ENCODE results near the gene KLHL29. TPM values are rescaled to one million over a fixed set of nuclear protein-coding genes. Genes with fewer than 3 reads are reported as not detected.

Gene KLHL29
- polyA plus RNA-seq (2013, experiment 1 of 2): 3.0 TPM
- polyA plus RNA-seq (2013, experiment 2 of 2): 3.0 TPM

GRCh38 chr2:23384551-23385343 is at the start of gene KLHL29:
KLHL29 (plus strand) TSS chr2:23385179; CDS start chr2:23562197, 177,018 bp downstream.
- Histone ChIP-seq H2BK120ac (ENCODE audit: low read depth, low read length) (no peak within 1 kb of the TSS), H3K9ac (ENCODE audit: low read depth, low read length, poor library complexity) (peak within 1 kb of the TSS; percentile 91), H3K27me3 (ENCODE audit: control insufficient read depth in 3 of 3, insufficient read depth in 3 of 3, low read depth in 1 of 3, low read length in 3 of 3) (peaks cover 3 to 44% (median 27%) of the 10 kb centered on the region in 3 experiments), H2BK5ac (ENCODE audit: low read length) (no peak within 1 kb of the TSS), H3K4me3 (ENCODE audit: low read length in 2 of 2) (peak within 1 kb of the TSS; percentile 60 to 82), H3K79me1 (ENCODE audit: low read depth, low read length) (no peaks in the 10 kb centered on the region), H3K18ac (ENCODE audit: low read length) (peak within 1 kb of the TSS; percentile 80), H3K36me3 (replicated peaks in 1 of 2; ENCODE audit: control insufficient read depth in 2 of 2, insufficient read depth in 2 of 2, low read length in 2 of 2) (no peaks in the 10 kb centered on the region), H4K91ac (ENCODE audit: low read depth, low read length, poor library complexity) (no peak within 1 kb of the TSS), H3K9me3 (replicated peaks in 1 of 2; ENCODE audit: control insufficient read depth in 2 of 2, insufficient read depth in 1 of 2, low read depth in 1 of 2, low read length in 2 of 2) (no peaks in the 10 kb centered on the region), H3K4ac (ENCODE audit: low read length) (no peak within 1 kb of the TSS), H3K27ac (replicated peaks; ENCODE audit: low read length) (no peak within 1 kb of the TSS), H2BK12ac (ENCODE audit: low read length) (no peak within 1 kb of the TSS), H2AFZ (ENCODE audit: low read length) (peak within 1 kb of the TSS; percentile 91), H2BK15ac (ENCODE audit: low read length) (peak within 1 kb of the TSS; percentile 55), H2AK5ac (ENCODE audit: low read depth, low read length) (peak within 1 kb of the TSS; percentile 26), H3K4me2 (ENCODE audit: insufficient read depth, low read length, poor library complexity, severe bottlenecking) (peak within 1 kb of the TSS; percentile 98), H3K4me1 (ENCODE audit: control insufficient read depth in 2 of 2, insufficient read depth in 1 of 2, low read depth in 1 of 2, low read length in 2 of 2) (peaks cover 2% of the 10 kb centered on the region in 2 donors), H3K23ac (ENCODE audit: low read depth, low read length, poor library complexity) (no peak within 1 kb of the TSS), H3K14ac (ENCODE audit: low read length) (peak within 1 kb of the TSS; percentile 25), H4K8ac (ENCODE audit: low read depth, low read length) (no peak within 1 kb of the TSS)
- no peak for DNase-seq (ENCODE audit: low spot score)
- no CpG with 5 or more reads among the region's 91 CpGs for WGBS, 2 donors (ENCODE audit: extremely low coverage in 2 of 2, insufficient read length in 2 of 2, insufficient replicate concordance in 1 of 2)

GRCh38 chr2:23335550-23335949 is 49.4 kb upstream of the KLHL29 start:
- no CpG with 5 or more reads among the region's 2 CpGs for WGBS, 2 donors (ENCODE audit: extremely low coverage in 2 of 2, insufficient read length in 2 of 2, insufficient replicate concordance in 1 of 2)
- H3K9me3 ChIP-seq (replicated peaks in 1 of 2; ENCODE audit: control insufficient read depth in 2 of 2, insufficient read depth in 1 of 2, low read depth in 1 of 2, low read length in 2 of 2): peaks cover 0 to 3% of the 10 kb centered on the region in 2 donors
- H3K36me3 ChIP-seq (replicated peaks in 1 of 2; ENCODE audit: control insufficient read depth in 2 of 2, insufficient read depth in 2 of 2, low read length in 2 of 2): no peaks in the 10 kb centered on the region
- H2BK15ac ChIP-seq (ENCODE audit: low read length): no peak overlapping the region
- no peak overlapping the region for H2BK12ac ChIP-seq (ENCODE audit: low read length)
- no peak overlapping the region for H2BK120ac ChIP-seq (ENCODE audit: low read depth, low read length)
- H2AK5ac ChIP-seq (ENCODE audit: low read depth, low read length): no peak overlapping the region
- H3K27ac ChIP-seq (replicated peaks; ENCODE audit: low read length): no peak overlapping the region
- no peak overlapping the region for H2BK5ac ChIP-seq (ENCODE audit: low read length)
- H4K8ac ChIP-seq (ENCODE audit: low read depth, low read length): no peak overlapping the region
- no peak overlapping the region for H3K9ac ChIP-seq (ENCODE audit: low read depth, low read length, poor library complexity)
- no peaks in the 10 kb centered on the region for H3K79me1 ChIP-seq (ENCODE audit: low read depth, low read length)
- no peak overlapping the region for H3K18ac ChIP-seq (ENCODE audit: low read length)
- H3K4me1 ChIP-seq (ENCODE audit: control insufficient read depth in 2 of 2, insufficient read depth in 1 of 2, low read depth in 1 of 2, low read length in 2 of 2): no peaks in the 10 kb centered on the region
- no peak overlapping the region for H2AFZ ChIP-seq (ENCODE audit: low read length)
- H3K27me3 ChIP-seq (ENCODE audit: control insufficient read depth in 3 of 3, insufficient read depth in 3 of 3, low read depth in 1 of 3, low read length in 3 of 3): peaks cover 0 to 37% (median 0%) of the 10 kb centered on the region in 3 experiments
- no peak overlapping the region for H4K91ac ChIP-seq (ENCODE audit: low read depth, low read length, poor library complexity)
- no peak overlapping the region for H3K4me2 ChIP-seq (ENCODE audit: insufficient read depth, low read length, poor library complexity, severe bottlenecking)
- no peak overlapping the region for H3K4me3 ChIP-seq (ENCODE audit: low read length in 2 of 2)
- no peak overlapping the region for H3K23ac ChIP-seq (ENCODE audit: low read depth, low read length, poor library complexity)
- no peak overlapping the region for H3K14ac ChIP-seq (ENCODE audit: low read length)
- no peak for DNase-seq (ENCODE audit: low spot score)
- no peak overlapping the region for H3K4ac ChIP-seq (ENCODE audit: low read length)

- no peaks in the 10 kb centered on the region for H3K79me1 ChIP-seq (ENCODE audit: low read depth, low read length)
- no peak overlapping the region for H2AFZ ChIP-seq (ENCODE audit: low read length)
- H4K8ac ChIP-seq (ENCODE audit: low read depth, low read length): no peak overlapping the region
- no peak overlapping the region for H3K18ac ChIP-seq (ENCODE audit: low read length)
- no peak overlapping the region for H2BK12ac ChIP-seq (ENCODE audit: low read length)
- H3K27me3 ChIP-seq (ENCODE audit: control insufficient read depth in 3 of 3, insufficient read depth in 3 of 3, low read depth in 1 of 3, low read length in 3 of 3): peaks cover 0 to 30% (median 0%) of the 10 kb centered on the region in 3 experiments
- no peak overlapping the region for H3K9ac ChIP-seq (ENCODE audit: low read depth, low read length, poor library complexity)
- no peak overlapping the region for H3K4me2 ChIP-seq (ENCODE audit: insufficient read depth, low read length, poor library complexity, severe bottlenecking)
- H3K9me3 ChIP-seq (replicated peaks in 1 of 2; ENCODE audit: control insufficient read depth in 2 of 2, insufficient read depth in 1 of 2, low read depth in 1 of 2, low read length in 2 of 2): peaks cover 0 to 7% of the 10 kb centered on the region in 2 donors
- no peak overlapping the region for H2BK5ac ChIP-seq (ENCODE audit: low read length)
- no peak overlapping the region for H4K91ac ChIP-seq (ENCODE audit: low read depth, low read length, poor library complexity)
- no peak overlapping the region for H2AK5ac ChIP-seq (ENCODE audit: low read depth, low read length)
- H3K14ac ChIP-seq (ENCODE audit: low read length): no peak overlapping the region
- no peak overlapping the region for H3K23ac ChIP-seq (ENCODE audit: low read depth, low read length, poor library complexity)
- no peak for DNase-seq (ENCODE audit: low spot score)
- peaks cover 0 to 2% of the 10 kb centered on the region in 2 donors for H3K4me1 ChIP-seq (ENCODE audit: control insufficient read depth in 2 of 2, insufficient read depth in 1 of 2, low read depth in 1 of 2, low read length in 2 of 2)
- H3K4ac ChIP-seq (ENCODE audit: low read length): no peak overlapping the region
- no CpG with 5 or more reads among the region's 3 CpGs for WGBS, 2 donors (ENCODE audit: extremely low coverage in 2 of 2, insufficient read length in 2 of 2, insufficient replicate concordance in 1 of 2)
- no peak overlapping the region for H3K27ac ChIP-seq (replicated peaks; ENCODE audit: low read length)
- no peak overlapping the region for H2BK15ac ChIP-seq (ENCODE audit: low read length)
- no peaks in the 10 kb centered on the region for H3K36me3 ChIP-seq (replicated peaks in 1 of 2; ENCODE audit: control insufficient read depth in 2 of 2, insufficient read depth in 2 of 2, low read length in 2 of 2)
- H2BK120ac ChIP-seq (ENCODE audit: low read depth, low read length): no peak overlapping the region
- H3K4me3 ChIP-seq (ENCODE audit: low read length in 2 of 2): no peak overlapping the region
These were observed 42.9 kb upstream of the KLHL29 start for GRCh38 chr2:23342075-23342474.

- Histone ChIP-seq H3K9ac (ENCODE audit: low read depth, low read length, poor library complexity) (no peak overlapping the region), H3K36me3 (replicated peaks in 1 of 2; ENCODE audit: control insufficient read depth in 2 of 2, insufficient read depth in 2 of 2, low read length in 2 of 2) (no peaks in the 10 kb centered on the region), H2BK12ac (ENCODE audit: low read length) (no peak overlapping the region), H4K8ac (ENCODE audit: low read depth, low read length) (no peak overlapping the region), H2AK5ac (ENCODE audit: low read depth, low read length) (no peak overlapping the region), H2BK120ac (ENCODE audit: low read depth, low read length) (no peak overlapping the region), H3K4me3 (ENCODE audit: low read length in 2 of 2) (no peak overlapping the region), H3K9me3 (replicated peaks in 1 of 2; ENCODE audit: control insufficient read depth in 2 of 2, insufficient read depth in 1 of 2, low read depth in 1 of 2, low read length in 2 of 2) (peaks cover 0 to 2% of the 10 kb centered on the region in 2 donors), H3K27me3 (ENCODE audit: control insufficient read depth in 3 of 3, insufficient read depth in 3 of 3, low read depth in 1 of 3, low read length in 3 of 3) (peaks cover 0 to 35% (median 0%) of the 10 kb centered on the region in 3 experiments), H3K4ac (ENCODE audit: low read length) (no peak overlapping the region), H3K4me1 (ENCODE audit: control insufficient read depth in 2 of 2, insufficient read depth in 1 of 2, low read depth in 1 of 2, low read length in 2 of 2) (peaks cover 4 to 7% of the 10 kb centered on the region in 2 donors), H3K27ac (replicated peaks; ENCODE audit: low read length) (no peak overlapping the region), H2BK15ac (ENCODE audit: low read length) (no peak overlapping the region), H3K14ac (ENCODE audit: low read length) (no peak overlapping the region), H2BK5ac (ENCODE audit: low read length) (no peak overlapping the region), H3K79me1 (ENCODE audit: low read depth, low read length) (no peaks in the 10 kb centered on the region), H4K91ac (ENCODE audit: low read depth, low read length, poor library complexity) (no peak overlapping the region), H3K4me2 (ENCODE audit: insufficient read depth, low read length, poor library complexity, severe bottlenecking) (no peak overlapping the region), H3K23ac (ENCODE audit: low read depth, low read length, poor library complexity) (no peak overlapping the region), H3K18ac (ENCODE audit: low read length) (no peak overlapping the region), H2AFZ (ENCODE audit: low read length) (no peak overlapping the region)
- DNase-seq (ENCODE audit: low spot score): no peak
- no CpG with 5 or more reads among the region's 4 CpGs for WGBS, 2 donors (ENCODE audit: extremely low coverage in 2 of 2, insufficient read length in 2 of 2, insufficient replicate concordance in 1 of 2)
These were observed 39.0 kb upstream of the KLHL29 start for GRCh38 chr2:23346029-23346428.
